ENCODE data around the gene LRRC4C.

LRRC4C gene

DNA sequence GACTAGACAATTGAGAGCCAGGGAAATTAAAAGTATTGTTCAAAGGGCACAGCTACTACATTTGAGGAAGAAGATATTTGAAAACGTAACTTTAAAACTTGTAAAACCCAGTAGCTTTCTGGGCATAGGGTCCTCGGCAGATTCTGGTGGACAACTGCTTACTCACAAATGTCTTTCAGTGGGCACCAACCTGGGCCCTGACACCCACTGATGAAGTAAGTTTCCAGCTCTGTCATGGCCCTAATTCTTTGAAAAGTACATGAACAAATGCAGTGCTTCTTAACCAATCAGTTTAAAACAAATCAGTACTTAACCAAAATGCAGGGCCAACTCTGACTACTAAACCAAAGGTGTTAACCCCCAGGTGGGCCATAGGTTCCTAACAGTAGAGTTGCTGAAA lies 1170.1 kb downstream of the LRRC4C start:
- no peak for DNase-seq (ENCODE audit: low read depth)

DNA sequence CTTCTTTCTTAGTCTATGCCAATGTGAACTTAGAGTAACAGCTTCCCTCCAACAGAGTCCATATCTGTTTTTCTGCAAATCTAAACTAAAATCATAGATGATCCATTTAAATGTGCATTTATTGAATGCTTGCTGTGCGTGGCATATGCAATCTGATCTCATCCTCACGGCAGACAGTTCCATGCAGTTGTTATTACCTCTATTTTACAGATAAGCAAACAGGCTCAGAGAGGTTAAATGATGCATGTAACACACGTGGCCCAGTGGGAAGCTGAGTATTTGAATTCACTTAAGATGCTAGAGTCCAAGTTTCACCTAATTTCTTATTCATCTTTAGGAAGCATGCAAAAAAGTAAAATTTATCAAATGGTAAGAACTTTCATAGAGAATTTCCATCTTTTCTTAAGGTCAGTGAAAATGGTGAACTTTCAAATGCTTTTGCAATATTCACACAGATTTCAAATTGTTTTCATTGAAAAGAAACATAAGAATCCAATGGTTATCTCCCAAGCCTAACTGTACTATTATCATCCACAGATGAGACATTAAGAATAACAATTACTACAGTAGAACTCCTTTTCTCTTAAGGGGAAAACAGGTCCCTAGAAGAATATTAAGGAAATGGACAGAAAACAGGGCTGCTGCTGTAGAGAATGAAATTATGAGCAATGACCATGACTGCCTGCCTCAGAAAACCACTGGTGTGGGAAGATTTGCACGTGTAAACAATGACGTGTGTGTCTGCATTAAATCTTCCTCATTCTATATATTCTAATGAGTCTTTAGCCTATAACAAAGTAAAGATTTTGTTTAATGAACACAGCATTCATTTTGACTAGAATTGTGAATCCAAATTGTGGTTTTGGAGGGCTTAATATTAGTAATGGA lies 1171.3 kb downstream of the LRRC4C start:
- DNase-seq (ENCODE audit: low read depth): no peak

DNA sequence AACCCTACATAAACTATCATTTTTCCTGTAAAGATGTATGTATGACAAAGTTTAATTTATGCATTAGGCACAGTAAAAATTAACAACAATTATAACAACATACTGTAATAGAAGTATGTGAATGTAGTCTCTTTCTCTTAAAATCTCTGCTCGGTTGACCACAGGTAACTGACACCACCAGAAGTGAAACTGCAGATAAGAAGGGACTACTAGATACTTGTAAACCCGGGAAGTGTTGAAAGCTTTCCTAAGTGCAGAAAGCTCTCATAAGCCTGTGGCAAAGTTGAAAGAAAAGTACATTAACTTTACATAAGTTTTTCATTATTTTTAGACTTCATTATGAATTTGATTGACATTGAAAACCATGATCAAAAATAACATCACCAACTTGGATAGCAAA lies 1173.3 kb downstream of the LRRC4C start:
- no peak for DNase-seq (ENCODE audit: low read depth)

DNA sequence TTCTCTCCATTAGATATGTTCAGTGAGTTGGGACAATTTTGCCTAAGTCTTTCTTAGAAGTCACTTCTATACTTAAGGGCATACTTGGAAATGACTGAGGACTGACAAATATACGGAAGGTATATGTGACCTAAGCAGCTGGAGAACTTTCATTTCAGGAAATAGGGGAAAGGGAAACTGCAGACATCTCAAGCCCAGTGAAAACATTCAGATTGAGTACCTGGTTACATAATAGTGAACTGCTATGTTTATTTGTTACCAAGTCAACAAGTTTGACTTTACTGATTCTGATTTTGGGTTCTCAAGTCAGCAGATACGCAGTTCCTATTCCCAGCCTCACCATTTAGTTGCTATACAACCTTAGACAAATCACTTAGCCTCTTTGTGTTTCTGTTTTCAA lies 1173.9 kb downstream of the LRRC4C start:
- no peak for DNase-seq (ENCODE audit: low read depth)

DNA sequence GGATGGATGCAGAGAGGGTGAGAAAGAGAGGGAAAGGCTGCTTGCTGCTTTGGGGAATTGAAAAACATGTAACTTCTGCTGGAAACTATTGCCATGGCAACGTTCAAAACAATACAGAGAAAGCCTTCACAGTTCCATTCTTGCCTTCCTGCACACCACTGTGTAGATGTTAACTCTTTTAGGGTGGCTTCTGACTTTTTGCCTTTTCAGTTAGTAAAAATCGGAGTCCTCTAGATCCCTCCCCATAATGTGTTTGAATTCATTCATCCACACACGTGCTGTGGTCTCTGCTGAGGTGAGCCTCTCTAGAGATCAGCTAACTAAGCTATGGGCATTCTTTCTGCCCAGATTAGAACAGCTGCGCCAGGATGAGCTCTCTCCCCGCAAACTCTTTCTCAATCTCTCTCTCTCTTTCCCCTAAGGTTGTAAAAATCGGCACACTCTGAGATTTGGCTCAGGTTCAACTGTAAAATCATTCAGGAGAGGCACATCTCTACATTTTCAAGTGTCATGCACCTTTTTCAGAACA lies 1178.3 kb downstream of the LRRC4C start:
- DNase-seq (ENCODE audit: low read depth): no peak

DNA sequence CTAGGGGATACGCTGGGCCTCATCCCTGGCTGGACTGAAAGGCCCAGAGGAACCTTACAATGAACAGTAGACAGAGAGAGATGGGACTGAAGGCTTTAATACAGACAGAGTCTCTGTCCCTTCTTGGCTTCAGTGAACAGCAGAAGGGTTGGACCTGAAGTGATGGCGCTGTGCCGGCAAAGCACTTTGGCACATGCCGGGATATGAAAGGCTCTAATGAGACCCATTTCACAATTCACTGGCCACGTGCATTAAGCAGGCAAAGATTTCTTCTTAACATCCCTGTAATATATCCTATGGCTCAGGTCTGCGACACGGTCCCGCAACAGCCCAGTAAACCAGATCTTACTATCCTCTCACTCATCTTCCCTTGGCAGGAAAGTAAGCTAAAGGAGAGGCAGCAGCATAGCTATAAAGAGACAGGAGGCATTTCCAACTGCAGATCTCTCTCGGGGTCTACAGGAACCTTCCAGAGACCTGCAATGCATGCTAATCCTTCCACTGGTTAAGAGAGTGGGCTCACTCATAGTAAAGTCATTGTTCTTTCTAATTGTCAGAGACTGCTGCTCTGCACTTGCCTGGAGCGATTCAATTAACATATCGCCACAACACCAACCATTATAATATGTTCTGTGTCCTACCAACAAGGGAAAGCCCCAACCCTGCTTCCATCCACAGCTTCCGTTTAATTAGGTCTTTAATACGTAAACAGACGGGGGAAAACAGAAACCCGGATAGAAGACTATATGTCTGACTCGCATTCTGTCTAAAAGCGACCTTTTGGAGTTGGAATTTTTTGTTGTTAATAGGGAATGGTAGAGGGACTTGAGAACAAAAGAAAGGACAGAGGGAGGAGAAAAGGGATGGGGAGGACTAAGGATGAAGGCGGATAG lies 1179.0 kb downstream of the LRRC4C start:
- no peak for DNase-seq (ENCODE audit: low read depth)

DNA sequence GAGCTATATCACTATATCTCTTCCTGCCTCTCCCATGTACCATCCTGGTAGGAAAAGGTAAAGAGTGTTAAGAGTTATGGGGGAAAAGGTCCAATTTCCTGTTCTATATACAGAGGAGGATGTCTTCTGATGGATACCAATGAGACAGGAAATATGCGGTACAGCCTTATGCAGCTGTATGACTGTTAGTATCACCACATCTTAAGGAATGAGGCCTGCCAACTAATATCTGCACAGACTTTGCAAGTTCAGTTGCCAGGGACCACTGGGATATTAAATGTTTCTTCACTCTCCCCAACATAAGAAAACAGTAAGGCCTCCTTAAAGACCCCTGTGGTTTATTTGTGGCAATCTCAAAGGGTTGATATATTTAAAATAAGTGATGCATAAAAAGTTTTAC lies 1182.5 kb downstream of the LRRC4C start:
- no peak for DNase-seq (ENCODE audit: low read depth)

DNA sequence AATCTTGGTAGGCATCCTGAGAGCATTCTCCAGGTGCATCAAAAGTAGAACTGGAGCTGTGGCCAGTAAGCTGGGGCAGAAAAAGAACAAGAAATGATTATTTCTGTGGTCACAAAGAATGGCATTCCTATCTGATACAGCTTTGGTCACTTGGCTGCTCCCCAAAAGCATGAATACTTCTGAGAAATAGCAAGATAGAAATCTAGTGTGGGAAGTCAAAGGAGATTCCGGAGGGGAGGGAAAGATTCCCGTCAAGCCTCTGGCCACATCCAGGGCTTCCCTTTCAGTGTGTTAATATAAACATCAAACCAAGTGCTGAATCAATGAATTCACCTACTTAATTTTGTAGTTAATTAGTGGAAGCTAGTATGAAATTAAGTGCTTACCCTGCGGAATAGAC lies 1185.4 kb downstream of the LRRC4C start:
- no peak for DNase-seq (ENCODE audit: low read depth)

DNA sequence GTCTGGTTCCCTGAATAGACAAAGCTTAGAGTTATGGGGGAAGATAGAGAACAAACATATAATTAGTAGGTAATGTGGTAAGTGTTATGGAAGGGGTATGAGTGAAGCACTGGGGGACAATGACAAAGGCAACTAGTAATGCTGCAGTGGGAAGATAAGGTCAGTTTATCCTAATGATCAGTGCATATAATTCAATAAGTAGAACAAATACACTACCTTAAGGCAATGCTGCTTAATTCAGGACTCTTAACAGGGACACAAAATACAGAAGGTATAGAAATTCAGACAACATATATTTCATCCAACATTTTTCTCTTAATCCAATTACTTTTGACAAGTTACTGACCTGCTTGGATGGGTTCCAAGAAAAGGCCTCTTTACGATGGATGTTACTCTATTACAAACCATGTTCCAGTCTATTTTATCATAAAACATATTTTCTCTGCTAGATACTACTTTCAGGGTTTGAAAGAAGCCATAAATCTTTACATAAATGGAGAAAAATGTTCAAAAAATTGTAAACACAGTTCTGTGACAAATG lies 1186.2 kb downstream of the LRRC4C start:
- DNase-seq (ENCODE audit: low read depth): no peak

DNA sequence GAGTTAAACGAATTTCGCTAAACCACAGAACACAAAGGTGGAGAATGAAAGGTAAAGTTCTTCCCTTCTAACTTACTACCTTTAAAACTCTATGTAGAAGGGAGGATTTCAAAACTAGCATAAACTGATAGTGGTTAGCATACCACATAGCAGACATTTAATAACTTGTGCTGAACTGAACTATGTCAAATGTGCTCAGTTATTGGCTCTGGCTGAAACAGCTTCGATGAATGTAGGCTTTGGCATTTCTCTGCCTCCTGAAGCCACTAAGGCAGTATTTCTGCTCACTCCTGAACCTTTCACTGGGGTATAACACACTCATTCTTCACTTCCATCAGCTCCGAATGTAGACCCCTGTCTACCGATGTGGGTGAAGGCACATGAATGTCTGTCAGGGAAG lies 1188.1 kb downstream of the LRRC4C start:
- DNase-seq (ENCODE audit: low read depth): no peak

DNA sequence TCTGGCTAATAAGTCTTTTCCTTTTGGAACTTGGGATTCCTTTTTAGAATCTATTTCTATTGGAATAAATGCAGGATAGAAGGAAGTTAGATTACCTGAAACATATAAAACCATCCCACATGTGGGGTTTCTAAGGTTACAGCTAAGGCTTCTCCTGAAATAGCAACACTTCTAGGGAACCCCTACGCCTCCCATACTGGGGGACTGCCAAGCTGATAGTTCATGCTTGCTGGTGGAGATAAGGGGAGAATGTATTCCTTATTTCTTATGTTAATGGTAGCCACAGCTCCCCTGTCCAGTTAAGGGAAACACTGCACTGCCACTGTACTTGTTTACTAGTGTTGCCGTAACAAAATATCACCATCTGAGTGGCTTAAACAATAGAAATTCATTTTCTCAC lies 1189.6 kb downstream of the LRRC4C start:
- no peak for DNase-seq (ENCODE audit: low read depth)

DNA sequence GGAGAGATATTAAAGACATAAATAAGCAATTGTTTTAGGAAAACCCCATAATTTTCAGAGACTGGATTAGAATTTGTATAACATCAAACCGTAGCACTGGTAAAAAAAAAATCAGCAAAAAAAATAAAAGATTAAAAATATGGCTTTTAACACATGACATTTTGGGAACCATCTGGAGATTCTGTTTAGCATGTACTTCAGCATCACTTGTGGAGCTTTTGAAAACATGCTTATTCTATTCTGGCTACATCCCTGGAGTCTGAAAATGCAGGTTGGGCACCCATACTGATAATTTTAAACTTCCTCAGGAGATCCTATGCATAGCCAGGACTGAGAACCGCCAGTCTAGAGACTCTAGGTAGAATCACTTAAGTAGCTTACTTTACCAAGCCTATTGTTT lies 1190.9 kb downstream of the LRRC4C start:
- no peak for DNase-seq (ENCODE audit: low read depth)

DNA sequence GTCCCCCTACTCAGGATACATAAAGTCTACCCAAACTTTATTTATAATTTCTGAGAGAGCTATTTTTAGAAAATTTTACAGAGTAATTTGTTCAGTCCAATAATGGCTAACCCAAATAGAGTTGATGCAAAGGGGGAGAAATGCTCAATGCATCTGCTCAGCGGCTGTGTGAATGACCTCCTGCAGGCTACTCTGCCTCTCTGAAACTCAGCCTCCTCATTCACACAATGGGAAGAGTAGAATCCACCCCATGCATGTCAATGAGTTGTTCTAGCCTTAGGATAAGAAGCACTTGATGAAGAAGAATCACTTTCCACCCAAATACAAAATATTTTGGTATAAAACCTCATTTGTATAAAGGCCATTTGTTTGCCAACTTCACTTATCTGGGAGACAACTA lies 1204.0 kb downstream of the LRRC4C start:
- no peak for DNase-seq (ENCODE audit: low read depth)

DNA sequence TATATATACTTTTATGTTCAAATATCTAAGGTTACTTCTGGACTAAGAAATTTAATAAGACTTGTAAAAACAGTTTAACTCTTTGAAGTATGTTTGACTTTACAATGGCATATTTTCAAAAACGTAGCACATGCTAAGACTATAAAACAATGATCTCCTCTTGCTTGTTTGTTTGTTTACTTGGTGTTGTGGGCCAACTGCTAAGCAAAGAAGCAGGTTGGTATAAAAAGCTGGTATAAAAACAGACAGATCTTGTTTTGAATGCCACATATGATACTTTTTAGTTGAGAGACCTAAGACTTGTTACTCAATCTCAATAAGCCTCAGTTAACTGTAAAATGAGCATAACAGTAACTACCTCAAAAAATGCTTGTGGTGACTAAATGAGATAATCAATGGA lies 1206.3 kb downstream of the LRRC4C start:
- no peak for DNase-seq (ENCODE audit: low read depth)

DNA sequence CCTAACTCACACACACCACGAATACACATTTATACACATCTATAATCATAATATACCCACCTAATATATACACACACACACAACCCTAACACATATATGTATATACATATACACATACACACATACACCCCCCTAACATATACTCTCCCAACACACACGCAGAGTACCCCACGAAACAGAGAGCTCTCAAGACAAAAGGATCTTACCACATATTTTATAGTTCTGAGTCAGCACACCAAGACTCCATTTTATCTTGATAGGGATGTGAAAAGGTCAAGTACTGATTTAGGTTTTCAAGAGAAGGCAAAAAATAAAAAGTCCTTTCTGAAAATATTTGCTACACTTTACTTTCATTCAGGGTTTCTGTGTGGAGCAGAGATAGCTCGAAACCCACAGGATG lies 1207.2 kb downstream of the LRRC4C start:
- DNase-seq (ENCODE audit: low read depth): no peak

DNA sequence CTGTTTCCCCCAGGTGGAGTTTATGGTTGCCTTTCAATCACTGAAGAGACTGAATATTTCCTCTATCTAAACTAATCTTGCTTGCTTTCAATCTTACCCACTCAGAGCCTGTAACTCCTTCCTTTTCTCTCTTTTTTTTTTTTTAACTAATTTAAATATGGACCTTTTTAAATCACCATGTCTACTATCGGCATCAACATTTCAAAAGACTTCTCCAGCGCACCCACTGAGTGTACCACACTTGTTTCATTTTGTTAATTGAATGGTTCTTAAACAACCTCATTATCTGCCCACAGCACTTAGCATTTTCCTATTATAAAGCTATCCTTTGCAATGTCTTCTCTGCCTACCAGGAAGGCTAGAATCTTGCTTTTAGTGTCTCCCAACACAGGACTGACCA lies 1212.5 kb downstream of the LRRC4C start:
- DNase-seq (ENCODE audit: low read depth): no peak

DNA sequence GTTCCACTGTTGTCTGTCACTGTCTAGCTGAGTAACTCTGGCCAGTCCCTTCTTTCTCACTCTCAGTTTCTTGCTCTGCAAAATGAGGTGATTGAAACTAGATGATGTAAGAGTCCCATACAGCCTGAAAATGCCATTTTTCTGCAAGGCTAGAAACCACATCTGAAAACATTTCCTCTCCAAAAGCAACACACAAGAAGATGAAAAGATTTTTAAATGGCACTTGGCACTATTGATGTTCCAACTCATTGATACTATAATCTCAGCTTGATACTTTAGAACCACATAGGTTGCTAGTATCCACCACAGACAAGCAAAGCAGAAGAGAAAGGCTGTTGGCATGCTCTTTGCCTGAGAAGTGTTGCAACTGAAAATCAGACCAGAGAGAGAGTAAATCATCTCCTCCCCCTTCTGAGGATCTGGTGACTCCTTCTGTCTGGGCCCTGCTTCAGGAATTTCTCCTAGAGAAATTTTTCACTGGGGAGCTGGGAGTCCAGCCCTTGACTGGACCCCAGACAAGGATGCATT lies 1217.9 kb downstream of the LRRC4C start:
- DNase-seq (ENCODE audit: low read depth): no peak

DNA sequence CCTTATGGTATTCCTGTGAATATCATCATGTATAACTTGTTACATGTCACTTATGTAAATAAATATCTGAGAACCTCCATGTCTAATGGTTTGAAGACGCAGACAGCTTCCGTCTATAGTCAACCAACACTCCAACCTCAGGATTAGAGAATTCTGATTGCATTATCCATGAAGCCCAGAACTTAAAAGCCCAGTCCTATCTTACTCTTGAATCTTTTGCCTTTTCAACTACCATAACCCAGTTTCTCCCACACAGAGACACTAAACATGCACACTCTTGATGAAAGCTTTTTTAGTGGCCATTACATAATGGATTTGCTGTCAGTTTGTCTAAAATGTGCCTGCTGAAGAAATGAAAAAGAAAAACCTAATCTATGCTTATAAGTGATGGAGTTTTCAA lies 1219.2 kb downstream of the LRRC4C start:
- no peak for DNase-seq (ENCODE audit: low read depth)

DNA sequence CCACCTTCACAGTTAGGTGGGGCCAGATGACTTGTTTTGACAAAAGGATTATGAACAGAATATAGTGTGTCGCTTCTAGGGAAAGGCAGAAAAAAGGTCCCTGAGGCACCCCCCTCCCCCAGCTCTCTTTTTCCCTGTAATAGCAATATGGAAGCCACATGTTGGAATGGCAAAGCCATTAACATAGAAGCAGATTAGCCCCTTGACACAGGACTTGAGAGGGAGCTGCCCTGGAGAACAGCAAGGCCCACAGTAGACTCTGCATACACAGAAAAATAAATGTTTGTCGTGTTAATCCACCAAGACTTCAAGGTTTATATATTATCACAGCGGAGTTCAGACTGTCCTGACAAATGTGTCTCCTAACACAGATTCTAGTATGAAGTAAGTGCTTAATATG lies 1222.9 kb downstream of the LRRC4C start:
- DNase-seq (ENCODE audit: low read depth): no peak

DNA sequence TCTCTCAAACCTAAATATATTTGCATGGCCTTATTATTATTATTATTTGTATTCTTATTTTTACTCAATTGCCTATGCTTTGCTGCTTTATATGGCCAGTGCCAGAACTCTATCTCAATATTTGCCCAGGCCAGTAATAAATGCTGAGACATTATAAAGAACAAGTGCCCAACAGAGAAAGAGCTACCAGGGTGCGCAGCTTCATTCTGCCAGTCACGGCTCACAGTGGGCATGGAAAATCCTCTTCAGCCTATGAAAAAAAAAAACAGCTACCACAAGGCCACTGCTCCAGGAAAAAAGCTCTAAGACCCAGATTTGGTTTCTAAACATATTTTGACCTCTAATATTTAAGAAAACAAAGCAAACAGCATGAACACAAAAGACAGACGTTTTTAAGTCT lies 1223.6 kb downstream of the LRRC4C start:
- DNase-seq (ENCODE audit: low read depth): no peak

DNA sequence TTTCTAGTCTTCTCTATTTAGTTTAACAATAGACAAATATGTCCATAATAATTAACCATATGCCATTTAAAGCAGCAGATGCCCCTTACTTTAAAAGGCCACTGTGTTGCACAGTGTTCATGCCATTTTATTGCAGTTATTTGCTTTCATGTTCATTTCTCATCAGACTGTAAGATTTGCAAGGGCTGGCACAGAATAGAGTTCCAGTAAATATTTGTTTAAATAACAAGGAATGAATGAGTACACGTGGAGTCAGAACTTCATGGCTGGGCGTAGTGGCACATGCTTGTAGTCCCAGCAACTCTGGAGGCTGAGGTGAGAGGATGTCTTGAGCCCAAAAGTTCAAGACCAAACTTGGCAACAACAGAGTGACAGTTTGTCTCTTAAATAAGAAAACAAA lies 1228.6 kb downstream of the LRRC4C start:
- DNase-seq (ENCODE audit: low read depth): no peak

DNA sequence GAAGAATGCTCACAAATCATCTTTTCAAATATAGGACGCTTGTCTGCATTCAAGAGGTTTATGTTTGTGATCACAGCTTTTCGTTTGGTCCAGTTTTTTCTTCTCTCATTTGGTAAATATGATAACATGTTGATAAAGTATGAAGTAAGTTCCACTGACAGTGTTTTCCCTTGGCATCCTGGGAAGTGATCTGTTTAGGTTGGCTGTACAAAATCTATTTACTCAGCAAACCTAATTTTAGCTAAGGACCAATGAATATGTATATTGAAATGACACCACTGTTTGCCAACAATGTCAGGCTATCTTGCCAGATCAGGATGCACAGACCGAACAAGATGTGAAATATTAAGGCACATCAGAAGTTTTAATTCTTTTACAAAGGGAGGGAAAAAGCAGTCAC lies 1230.8 kb downstream of the LRRC4C start:
- DNase-seq (ENCODE audit: low read depth): no peak

DNA sequence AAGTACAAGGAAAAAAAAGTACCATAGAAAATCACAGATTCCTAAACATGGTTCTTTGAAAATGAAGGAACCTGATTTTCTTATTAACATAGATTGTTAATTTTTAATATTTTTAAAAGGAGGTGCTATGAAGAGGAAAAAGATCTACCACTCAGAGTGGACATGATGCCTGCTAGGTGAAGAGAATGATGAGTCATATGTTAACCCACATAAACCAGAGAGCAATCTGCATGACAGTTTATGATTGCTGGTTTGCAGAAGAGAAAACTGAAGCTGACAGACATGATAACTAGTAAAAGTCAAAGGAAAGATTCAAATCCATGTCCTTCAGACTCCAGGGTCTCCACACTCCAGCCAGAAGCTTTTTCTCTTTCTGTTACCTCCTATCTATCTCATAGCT lies 1231.7 kb downstream of the LRRC4C start:
- DNase-seq (ENCODE audit: low read depth): no peak
